Glomerular visceral epithelial cell (primary cell): Measurements from ENCODE around the gene B4GALT1.
A peak's percentile ranks its signal among the peaks of the same experiment; 100 is the strongest.

ENCODE experiments used
- DNase-seq: peaks from one replicate; pipeline ENCODE4 v3.0.0-alpha.2; 2016; ENCODE audit errors: extremely low spot score

B4GALT1 gene

GRCh38 chr9:33140401-33141360, 26.5 kb downstream of the B4GALT1 start:
- DNase-seq, result no peak

GRCh38 chr9:33139421-33140228, 27.5 kb downstream of the B4GALT1 start:
- peak; percentile 75 for DNase-seq

- DNase-seq, result no peak
Observed at GRCh38 chr9:33138768-33139167, 28.4 kb downstream of the B4GALT1 start.

GRCh38 chr9:33137781-33138264, 29.3 kb downstream of the B4GALT1 start:
- DNase-seq, result no peak

- DNase-seq, result no peak
Observed at GRCh38 chr9:33136721-33137670, 30.1 kb downstream of the B4GALT1 start.

- peak; percentile 36 for DNase-seq
Observed at GRCh38 chr9:33135470-33135958, 31.6 kb downstream of the B4GALT1 start.

GRCh38 chr9:33135031-33135461, 32.1 kb downstream of the B4GALT1 start:
- DNase-seq, result no peak

- DNase-seq, result peak; percentile 50
Observed at GRCh38 chr9:33133186-33133585, 34.0 kb downstream of the B4GALT1 start.

- DNase-seq, result peak; percentile 63
Observed at GRCh38 chr9:33131790-33132772, 35.1 kb downstream of the B4GALT1 start.

GRCh38 chr9:33130961-33131789, 36.0 kb downstream of the B4GALT1 start:
- DNase-seq, result no peak

- peak; percentile 39 for DNase-seq
Observed at GRCh38 chr9:33129886-33130881, 37.0 kb downstream of the B4GALT1 start.

GRCh38 chr9:33129251-33129885, 37.8 kb downstream of the B4GALT1 start:
- DNase-seq, result no peak

GRCh38 chr9:33128570-33128969, 38.6 kb downstream of the B4GALT1 start:
- DNase-seq, result no peak

GRCh38 chr9:33127881-33128280, 39.3 kb downstream of the B4GALT1 start:
- no peak for DNase-seq

- DNase-seq, result peak; percentile 49
Observed at GRCh38 chr9:33125871-33126823, 41.0 kb downstream of the B4GALT1 start.

GRCh38 chr9:33125461-33125860, 41.7 kb downstream of the B4GALT1 start:
- no peak for DNase-seq
